ENCODE data around the gene ZNF664.

The ZNF664 gene

DNA sequence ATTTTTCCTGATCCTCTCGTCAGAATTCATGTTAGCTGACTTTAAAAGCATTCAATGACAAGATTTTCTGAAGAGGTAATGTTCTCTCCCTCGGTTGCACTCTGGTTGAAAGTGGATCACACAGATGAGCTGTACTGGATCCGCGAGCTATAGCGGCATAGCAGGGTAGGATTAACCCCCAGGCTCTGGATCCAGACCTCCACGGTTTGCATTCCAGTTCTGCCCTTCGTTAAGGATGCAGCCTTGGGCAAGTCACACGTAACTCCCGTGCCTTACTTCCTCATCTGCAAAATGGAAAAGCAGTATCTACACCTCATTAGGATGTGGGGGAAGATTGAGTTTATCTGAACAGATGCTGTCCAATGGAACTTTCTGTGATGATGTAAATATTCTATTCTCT lies 14.1 kb upstream of the ZNF664 start:
- no peak for DNase-seq (ENCODE audit: low read depth)

DNA sequence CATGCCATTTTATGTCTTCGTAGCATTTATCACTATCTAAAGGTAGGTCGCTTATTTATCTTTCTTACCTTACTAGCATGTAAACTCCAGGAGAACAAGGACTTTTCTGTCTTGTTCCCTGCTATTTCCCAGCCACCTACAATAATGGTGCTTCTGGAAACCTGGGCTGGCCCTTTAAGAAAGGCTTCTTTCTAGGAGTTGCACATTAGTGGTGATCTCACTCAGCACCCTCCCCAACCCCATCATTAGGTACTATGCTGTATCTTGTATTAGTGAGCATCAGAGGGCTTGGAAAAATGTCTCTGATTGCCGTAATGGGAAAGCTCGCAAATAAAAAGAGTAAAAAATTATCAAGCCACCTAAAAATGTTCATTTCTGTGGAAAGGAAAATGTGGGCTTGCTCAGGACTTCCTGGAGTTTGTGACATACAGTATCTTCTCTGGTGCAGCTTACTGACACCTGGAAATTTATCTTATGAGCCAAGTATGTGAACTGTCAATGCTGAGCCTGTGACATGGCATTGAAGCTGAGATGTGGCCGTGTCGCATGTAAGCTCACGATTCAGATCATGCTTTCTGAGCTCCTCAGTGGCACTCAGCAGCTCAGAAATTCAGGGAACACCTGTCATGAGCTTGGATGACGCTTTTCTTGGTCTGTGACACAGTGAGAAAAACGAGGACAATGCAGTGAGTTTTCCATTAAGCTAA lies 12.8 kb upstream of the ZNF664 start:
- no peak for DNase-seq (ENCODE audit: low read depth)

DNA sequence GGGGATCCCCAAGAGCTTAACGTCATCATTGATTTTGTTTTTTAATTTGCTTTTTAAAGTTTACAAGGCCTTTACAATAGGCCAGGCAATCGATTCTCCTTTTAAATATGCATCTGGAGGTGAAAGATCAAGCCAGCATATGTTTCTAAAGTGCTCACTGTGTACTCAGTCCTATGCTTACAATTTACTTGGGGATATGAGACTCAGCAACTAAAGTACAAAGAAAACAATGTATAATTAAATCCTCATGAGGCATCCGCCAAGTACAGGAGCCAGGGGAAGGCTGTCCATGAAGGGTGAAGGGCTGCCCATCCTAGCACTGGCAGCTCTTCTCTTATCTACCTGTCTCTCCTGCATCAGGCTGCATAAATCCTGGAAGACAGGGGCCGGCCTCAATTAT lies 12.2 kb upstream of the ZNF664 start:
- DNase-seq (ENCODE audit: low read depth), result no peak

DNA sequence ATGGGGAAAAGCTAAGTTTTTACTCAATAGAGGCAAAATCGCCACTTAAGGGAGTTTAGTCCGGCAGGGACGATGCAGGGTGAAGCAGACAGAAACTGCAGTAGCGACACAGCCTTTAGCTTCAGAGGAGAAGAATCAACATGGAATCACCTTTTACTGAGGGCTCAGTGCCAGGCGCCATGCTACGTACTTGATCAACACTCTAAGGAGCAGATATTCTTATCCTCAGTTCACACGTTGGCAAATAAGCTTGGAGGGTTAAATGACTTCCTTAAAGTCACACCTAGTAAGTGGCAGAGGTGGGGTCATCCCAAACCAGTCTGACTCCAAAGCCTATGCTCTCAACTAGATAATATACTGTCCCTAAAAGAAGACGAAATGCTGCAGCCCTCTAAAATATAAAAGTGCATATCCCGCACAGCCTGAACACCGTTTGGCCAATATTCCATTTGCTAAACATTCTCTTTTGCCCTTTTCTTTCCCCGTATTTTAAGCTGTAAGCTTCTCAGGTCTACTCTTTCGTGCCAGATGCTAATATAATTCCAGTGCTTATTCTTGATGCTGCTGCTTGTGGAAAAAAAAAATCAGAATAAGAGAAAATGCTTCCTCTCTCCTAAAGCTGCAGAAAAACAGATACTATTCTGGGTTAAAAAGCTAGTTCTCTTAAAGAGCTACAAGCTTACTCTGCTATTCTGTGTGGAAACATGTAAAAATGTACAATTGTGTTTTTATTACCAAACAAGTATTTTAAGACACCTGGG lies 11.2 kb upstream of the ZNF664 start:
- DNase-seq (ENCODE audit: low read depth), result no peak

DNA sequence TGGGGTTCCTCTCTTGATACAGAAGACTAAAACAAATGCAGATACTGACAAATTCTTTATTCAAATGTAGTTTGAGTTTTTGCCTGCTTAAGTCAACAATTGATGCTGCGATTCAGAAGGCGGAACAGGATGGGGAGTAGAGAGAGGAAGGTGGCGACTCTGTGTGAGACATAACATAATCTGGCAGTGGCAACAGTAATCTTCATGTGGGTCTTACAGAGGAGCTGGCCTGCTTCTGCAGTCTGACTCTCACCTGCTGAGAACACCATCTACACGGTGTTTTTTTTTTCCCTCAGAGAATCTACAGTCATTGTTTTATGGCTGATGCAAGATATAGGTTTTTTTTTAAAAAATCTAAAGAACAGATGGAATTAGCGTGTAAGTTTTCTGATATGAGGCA lies 10.5 kb upstream of the ZNF664 start:
- DNase-seq (ENCODE audit: low read depth), result no peak

DNA sequence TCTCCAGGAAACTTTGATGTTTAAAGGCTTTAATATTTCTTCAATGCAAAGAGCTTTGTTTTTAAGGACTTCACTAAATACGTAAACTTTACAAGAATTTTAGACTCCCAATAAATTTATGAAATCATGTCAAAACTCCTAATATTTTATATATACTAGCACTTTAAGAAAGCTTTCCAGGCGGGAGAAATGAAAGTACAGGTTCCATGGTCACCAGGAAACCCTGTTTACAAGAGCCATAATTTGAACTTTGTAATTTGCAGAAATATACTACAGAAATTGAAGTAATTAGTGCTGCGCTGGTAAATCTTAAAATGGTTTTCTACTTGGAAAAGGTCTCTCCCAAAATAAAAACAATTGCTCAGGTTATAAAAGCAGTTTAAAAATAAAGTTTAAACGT lies 9.2 kb upstream of the ZNF664 start:
- DNase-seq (ENCODE audit: low read depth), result no peak

DNA sequence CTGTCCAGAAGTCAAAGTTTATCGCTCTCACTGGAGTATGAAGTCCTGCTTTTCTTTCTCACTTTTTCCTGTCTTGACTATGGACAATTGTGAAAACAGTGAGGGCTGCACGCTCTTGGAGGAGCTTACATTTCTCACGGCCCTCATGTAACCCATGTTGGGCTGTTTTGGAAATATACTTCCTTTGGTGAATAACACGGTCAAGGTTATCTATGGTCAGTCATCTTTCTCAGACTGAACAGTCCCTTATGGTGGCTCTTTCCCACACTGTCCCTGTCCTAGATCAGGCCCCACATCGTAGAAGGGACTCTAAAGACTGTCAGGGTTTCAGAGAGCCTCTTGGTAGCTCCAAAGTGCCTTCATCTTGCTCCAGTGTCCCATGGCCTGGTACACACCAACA lies 7.6 kb upstream of the ZNF664 start:
- DNase-seq (ENCODE audit: low read depth), result no peak

DNA sequence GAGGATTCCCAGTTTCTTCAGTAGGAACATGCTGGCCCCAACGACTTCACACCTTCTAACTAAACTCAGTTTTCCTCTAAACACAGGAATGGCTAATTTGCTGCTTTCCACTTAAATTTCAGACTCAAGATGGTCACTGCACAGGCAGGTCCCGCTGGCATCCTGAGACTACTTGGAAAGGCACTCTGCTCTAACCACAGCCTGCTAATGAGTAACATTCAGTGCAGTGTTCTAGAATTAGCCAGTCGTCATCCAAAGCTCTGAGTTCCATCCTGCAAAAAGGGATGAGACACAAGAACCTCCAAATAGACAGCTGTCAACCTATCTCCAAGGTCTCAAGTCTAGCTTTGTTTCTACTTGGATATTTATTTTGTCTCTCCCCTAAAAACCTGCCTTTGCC lies 6.4 kb upstream of the ZNF664 start:
- no peak for DNase-seq (ENCODE audit: low read depth)

DNA sequence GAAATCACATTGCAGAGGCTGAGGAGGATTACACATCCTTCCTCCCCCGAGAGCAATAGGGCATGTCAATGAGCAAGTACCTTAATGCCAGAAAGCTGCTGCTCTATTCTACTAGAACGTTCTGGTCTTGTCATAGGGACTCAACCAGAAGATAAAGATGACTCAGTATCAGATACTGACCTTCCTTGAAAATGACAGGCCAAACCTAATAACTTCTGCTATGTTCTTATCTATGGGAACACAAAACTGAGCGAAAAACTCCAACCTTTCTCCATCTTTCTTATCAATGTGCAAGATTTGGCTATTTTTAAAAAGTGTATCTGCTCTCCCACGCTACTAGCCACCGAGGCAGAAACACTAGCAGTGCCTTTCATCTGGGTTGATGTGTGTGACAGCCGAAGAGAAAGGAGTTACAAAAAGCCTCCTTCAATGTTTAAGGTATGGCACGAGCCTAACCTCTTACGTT lies 5.9 kb upstream of the ZNF664 start:
- DNase-seq (ENCODE audit: low read depth), result no peak

DNA sequence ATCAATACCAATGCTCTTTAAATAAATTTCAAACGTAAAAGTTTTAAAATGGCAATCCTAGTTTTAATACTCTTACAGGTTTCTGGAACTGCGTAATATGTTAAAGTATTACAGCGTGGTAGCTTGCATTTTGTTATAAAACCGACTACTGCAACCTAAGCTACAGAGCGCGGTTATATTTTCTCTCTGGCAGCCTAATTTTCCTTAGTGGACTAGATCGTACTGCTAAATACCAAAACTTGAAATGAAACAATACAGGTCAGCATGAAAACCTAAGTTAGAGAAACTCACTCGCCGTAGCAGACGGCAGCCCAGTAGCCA lies 1.6 kb upstream of the ZNF664 start:
- DNase-seq (ENCODE audit: low read depth), result no peak

DNA sequence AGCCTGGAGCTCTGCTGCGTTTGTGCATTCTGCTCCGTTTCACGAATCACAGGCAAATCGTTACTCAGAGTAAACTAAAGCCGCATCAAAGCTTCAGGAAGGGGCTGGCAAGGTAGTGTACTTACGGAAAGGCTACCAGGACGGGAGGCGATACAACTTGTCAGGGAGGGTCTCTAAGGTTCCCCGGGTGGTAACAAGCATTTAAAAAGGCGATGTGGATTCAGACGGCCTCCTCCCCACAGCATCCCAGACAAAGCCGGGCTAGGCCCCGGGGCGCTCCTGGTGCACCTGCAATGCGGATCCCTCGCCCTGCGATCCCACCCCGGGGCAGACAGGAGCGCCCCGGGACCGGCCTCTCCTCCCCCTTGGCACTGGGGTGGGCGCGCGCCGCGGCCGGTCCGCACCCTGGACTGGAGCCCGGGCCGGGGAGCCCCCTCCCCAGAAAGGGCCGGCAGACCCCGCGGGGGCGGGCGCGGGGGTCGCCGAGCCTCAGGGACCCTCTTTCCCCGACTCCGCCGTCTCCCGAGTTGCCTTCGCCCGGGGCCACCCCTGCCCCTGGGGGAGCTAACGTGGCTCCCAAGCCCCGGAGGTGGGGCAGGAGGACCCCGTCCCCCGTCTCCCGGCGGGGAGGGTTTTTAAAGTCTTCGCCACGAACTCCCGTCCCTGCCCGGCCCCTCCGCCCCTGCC lies 1.1 kb upstream of the ZNF664 start:
- DNase-seq (ENCODE audit: low read depth), result peak; percentile 1

DNA sequence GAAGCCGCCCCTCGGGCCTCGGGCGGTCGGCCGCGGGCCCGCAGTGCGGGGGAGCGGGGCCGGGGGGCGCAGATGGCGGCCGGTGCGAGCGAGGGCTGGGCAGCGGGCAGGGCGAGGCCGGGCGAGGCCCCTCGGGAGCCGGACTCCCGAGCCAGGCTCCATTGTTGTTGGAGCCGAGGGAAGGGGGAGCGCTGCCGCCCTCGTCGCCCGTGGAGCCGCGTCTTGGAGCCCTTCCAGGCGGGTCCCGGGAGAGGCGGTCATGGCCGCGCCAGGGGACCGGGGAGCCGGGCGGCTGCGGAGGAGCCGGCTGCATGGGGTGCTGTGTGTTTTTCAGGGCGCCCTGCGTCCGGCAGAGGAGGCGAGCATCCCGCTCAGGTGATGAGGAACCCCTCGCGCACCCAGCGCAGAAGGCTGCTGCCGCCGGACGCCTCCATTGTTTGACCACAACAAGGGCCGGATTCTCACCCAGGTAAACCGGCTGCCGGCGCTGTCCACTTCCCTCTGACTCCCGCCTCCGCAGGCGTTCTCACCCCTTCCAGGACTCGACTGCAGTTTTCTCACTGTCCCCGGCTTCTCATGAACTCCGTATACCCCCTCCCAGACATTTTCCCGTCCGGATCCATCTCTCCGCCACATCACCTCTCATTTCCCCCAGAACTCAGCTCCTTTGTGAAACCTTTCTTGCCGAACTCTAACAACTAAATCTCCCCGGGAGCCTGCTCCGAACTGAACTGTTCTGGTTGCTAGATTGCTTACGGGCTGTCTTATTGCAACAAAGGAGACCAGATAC lies 732 bp downstream of the ZNF664 start:
- DNase-seq (ENCODE audit: low read depth), result peak; percentile 6

DNA sequence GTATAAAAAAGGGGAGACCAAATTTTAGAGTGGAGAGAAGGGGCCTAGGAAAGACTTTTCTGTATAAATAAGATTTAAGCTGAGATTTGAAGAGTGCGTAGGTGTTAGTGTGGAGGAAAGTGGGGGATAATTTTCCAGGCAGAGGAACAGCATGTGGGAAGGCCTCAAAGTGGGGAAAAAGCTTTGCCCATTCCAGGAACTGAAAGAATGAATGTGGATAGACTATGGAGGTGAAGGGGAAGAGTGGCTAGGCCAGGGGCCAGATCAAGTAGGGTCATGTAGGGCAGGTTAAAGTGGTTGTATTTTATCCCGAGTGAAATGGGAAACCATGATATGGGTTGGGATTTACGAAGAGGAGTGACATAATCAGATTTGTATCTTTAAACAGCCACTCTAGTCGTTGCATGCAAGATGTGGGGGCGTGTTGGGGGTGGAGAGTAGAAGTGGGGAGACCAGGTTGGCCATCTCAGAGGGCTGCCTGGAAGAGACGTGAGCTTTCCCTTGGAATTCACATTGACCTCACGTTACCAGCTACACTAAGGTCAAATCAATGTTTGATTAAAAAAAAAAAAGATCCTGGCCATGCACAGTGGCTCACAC lies 3.3 kb downstream of the ZNF664 start:
- no peak for DNase-seq (ENCODE audit: low read depth)

DNA sequence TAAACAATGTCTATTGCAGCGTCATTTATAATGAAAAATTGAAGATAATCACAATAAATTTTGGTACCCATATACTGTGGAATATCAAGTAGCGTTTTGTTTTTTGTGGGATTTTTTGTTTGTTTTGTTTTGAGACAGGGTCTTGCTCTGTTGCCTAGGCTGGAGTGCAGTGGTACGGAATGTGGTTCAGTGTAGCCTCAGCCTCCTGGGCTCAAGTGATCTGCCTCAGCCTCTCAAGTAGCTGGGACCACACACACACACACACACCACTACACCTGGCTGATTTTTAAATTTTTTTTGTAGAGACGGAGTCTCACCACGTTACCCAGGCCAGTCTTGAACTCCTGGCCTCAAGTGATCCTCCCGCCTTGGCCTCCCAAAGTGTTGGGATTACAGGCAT lies 6.6 kb downstream of the ZNF664 start:
- DNase-seq (ENCODE audit: low read depth), result no peak

DNA sequence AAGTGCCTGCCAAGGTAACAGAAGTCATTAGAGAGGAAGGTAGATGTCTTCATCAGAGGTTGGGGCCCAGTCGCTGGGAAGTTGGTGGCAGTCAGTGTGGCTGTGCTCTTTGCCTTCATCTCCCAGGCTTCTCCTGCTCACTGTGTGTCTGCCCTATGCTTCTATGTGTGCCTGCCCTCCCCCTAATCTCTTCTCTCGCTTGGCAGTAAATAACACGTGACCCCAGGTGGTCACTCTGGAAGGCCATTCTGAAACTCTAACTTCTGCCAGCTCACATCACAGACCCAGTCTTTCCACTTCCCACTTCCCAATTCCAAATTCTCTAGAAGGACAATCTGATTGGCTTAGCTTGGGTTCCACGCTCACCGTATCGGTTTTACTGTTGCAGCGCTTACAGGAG lies 9.3 kb downstream of the ZNF664 start:
- no peak for DNase-seq (ENCODE audit: low read depth)

DNA sequence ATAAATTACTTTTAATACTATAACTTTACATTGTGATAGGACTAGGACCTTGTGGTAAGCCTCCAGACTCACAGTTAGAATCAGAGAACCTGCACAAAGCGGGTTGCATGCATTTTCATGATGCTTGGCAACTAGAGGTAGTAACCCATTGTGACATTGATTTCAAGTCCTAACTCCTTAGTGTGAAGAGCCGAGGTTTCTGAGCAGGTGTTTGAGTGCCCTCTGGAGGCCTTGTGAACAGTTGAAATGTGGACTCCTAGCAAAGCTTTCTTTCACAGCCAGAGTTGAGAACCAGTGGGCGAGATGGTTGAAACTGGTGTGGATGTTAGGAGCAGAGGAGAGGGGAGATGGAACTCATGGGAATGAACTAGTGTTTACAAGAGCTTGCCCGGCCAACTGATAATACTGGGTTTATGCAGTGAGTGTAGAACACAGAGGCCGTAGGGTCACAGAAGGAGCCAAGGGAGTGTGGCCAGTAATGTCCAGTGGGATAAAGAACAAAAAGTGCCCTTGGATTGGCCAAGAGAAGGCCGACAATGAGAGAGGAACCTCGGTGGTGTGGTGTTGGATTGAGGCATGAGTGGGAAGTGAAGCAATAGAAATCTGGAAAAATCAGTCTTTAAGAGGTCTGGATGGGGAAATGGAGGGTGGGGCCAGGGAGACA lies 10.9 kb downstream of the ZNF664 start:
- DNase-seq (ENCODE audit: low read depth), result no peak

DNA sequence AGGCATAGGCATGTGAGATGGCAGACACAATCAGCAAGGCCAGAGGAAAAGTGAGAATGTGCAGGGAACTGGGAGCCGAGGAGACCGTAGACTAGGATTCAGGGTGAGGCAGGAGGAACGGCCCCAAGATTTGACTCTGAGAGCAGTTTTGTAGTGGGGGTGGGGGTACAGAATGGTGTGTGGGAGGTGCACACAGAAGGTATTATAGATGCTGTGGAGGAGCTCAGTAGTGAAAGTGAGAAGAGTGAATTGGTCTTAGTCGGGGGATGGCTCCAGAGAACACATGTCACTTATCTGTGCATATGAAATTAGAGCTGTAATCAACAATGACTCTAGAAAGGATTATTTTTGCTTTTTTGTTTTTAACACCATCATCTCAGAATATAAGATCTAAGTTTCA lies 11.9 kb downstream of the ZNF664 start:
- no peak for DNase-seq (ENCODE audit: low read depth)

DNA sequence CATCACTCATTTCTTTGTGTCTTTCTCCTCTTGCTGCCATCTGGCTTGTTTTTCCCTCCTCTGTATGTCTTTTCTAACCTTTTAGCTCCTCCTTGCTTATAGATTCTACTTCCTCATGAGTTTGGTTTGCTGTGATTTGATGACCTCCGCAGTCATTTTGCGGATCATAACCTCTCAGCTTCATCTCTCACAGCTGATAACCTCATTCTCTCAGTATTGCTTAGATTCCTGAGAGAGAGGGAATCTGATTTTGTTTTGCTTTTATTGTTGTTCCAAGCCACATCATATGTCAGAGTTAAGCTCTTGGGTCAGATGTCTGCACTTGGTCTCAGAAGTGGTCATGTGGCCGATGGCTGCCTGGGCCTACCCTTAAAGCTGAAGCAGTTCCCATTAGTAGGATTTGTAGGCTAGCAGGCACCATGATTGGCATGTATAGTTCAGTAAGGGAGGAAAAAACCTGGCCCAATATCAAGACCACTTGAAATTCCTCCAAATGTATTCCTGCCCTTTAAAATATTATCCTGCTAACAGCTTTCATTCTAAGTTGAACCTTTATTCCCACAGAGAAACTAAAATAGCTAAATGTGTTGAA lies 13.5 kb downstream of the ZNF664 start:
- DNase-seq (ENCODE audit: low read depth), result no peak

DNA sequence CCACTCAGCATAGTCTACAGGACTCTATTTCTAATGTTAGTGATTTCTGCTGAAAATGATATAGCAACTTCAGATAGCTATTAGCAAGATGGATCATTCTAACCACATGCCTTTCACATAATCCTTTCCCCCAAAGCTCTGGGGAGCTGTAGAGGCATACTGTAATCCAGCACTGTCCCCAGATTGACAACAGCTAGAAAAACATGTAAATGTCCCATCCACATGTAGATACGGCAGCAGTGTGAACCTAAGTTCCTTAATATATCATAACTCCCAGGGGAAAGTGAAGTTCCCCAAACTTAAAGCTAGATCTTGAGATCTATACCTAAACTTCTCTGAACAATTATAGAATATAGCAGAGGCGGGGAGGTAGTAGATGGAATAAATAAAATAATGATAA lies 14.0 kb downstream of the ZNF664 start:
- no peak for DNase-seq (ENCODE audit: low read depth)

DNA sequence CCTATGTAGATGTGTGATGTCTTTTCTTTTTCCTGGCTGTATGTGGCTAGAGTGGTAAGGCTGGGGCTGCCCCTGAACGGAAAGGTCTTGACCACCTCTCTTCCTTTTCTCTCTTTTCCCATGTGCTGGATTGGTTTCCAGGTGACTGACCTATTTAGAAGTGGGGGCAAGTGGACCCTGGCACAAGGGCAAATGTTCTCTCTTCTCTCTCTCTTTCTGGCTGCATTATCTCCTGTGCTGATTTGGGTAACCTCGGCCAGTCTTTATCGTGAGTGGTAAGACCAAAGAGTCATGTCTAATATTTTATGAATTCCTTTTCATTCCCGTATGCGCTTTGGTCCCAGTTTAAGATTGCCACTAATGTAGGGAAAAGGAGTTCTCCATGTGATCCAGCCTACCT lies 16.2 kb downstream of the ZNF664 start:
- no peak for DNase-seq (ENCODE audit: low read depth)

DNA sequence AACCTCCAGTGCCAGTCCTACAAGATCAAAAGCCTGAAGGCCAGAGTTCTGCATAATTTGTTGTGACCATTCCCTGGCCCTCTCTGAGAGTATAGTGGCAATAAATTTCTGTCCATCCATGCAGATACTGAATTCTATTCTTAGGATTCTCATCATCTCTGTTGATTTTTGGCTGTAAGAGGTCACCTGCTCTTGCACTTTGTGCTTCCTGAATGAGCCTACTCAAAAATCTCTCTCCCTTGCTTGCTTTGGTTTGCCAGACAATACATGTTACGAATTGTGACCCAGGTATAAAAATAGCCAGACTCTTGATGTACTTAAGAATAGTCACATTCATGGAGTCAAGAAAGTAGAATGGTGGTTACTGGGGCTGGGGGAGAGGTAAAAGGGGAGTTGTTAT lies 16.7 kb downstream of the ZNF664 start:
- no peak for DNase-seq (ENCODE audit: low read depth)

Data from T-helper 22 cell (primary cell).